Endodermal cell (in vitro differentiated cells): Measurements from ENCODE around the gene SUCLG2. TPM values are rescaled to one million over a fixed set of nuclear protein-coding genes. Genes with fewer than 3 reads are reported as not detected.

ENCODE experiments used
- DNase-seq: peaks from one replicate; pipeline ENCODE4 v3.0.0-alpha.2; 2017
- H3K27ac ChIP-seq: 2 replicates; pipeline ENCODE4 v1.5.1; 2013; ENCODE audit warnings: mild to moderate bottlenecking, low read depth, low read length, moderate library complexity
- H3K27me3 ChIP-seq: 2 replicates; pipeline ENCODE4 v1.6.1; 2013; ENCODE audit warnings: mild to moderate bottlenecking, low read length, moderate library complexity; ENCODE audit not compliant: insufficient read depth, control insufficient read depth, poor library complexity, severe bottlenecking
- H3K36me3 ChIP-seq: 2 replicates; pipeline ENCODE4 v1.7.0; 2013; ENCODE audit warnings: mild to moderate bottlenecking, low read length, moderate library complexity; ENCODE audit not compliant: control insufficient read depth, insufficient read depth
- H3K4me1 ChIP-seq: one replicate; pipeline ENCODE4 v1.7.0; 2013; ENCODE audit warnings: low read length; ENCODE audit not compliant: control insufficient read depth, insufficient read depth
- H3K4me3 ChIP-seq: 2 replicates; pipeline ENCODE4 v1.5.1; 2013; ENCODE audit warnings: mild to moderate bottlenecking, low read length, moderate library complexity
- H3K9ac ChIP-seq: 2 replicates; pipeline ENCODE4 v1.6.1; 2013; ENCODE audit warnings: mild to moderate bottlenecking, low read length, moderate library complexity; ENCODE audit not compliant: poor library complexity, severe bottlenecking; ENCODE audit errors: extremely low read depth
- H3K9me3 ChIP-seq: 2 replicates; pipeline ENCODE4 v1.6.1; 2013; ENCODE audit warnings: mild to moderate bottlenecking, low read length, moderate library complexity; ENCODE audit not compliant: control insufficient read depth
- H3K27ac Mint-ChIP-seq: 2 replicates; pipeline ENCODE4 v1.8.0; 2020; ENCODE audit warnings: mixed read lengths
- H3K27me3 Mint-ChIP-seq: 2 replicates; pipeline ENCODE4 v1.8.0; 2021; ENCODE audit warnings: mild to moderate bottlenecking, mixed read lengths; ENCODE audit not compliant: insufficient read depth
- H3K36me3 Mint-ChIP-seq: 2 replicates; pipeline ENCODE4 v1.8.0; 2020; ENCODE audit warnings: low read depth, mixed read lengths
- H3K4me1 Mint-ChIP-seq: 2 replicates; pipeline ENCODE4 v1.8.0; 2020; ENCODE audit warnings: mixed read lengths
- H3K4me3 Mint-ChIP-seq: 2 replicates; pipeline ENCODE4 v1.8.0; 2020; ENCODE audit warnings: mild to moderate bottlenecking, moderate library complexity, mixed read lengths
- H3K9me3 Mint-ChIP-seq: 2 replicates; pipeline ENCODE4 v1.8.0; 2020; ENCODE audit warnings: mild to moderate bottlenecking, mixed read lengths
- WGBS, 2 experiments: methylation state at CpG; one replicate each; pipeline versions ENCODE4 v1.1.5 to v1.1.7; 2013; ENCODE audit warnings: missing lambda C conversion rate in 2 of 2, mixed read lengths in 1 of 2; ENCODE audit not compliant: insufficient coverage in 1 of 2, insufficient read length in 1 of 2; 5-methylcytosine and 5-hydroxymethylcytosine counted together
- total RNA-seq, 2 donors: library from RNA; stranded (reverse); fragmentation: NEBNext Ultra II Directional in 1 of 2; extraction: Animal tissue kit (Norgen Biotek cat#: 25700) in 1 of 2; gene quantifications; 2 replicates in 1 of 2; 3 replicates in 1 of 2; pipeline ENCODE4 v1.2.1, GENCODE V29; 2021
- TF ChIP-seq, protein P1 (sequence below): fragments of 200-600 bp; sonication (generic); conservative IDR thresholded peaks from 2 replicates; pipeline ENCODE4 v1.5.0; 2021; ENCODE audit warnings: antibody characterized with exemption, mild to moderate bottlenecking

The SUCLG2 gene
- total RNA-seq, 2 donors from 2014 or later: 42.4 to 57.3 TPM

- Mint-ChIP-seq H3K9me3 (peaks cover 3% of the 10 kb centered on the region), H3K4me3 (no peak overlapping the region), H3K36me3 (peaks cover 26% of the 10 kb centered on the region), H3K27ac (no peak overlapping the region), H3K4me1 (no peaks in the 10 kb centered on the region), H3K27me3 (no peaks in the 10 kb centered on the region)
- Histone ChIP-seq H3K4me3 (no peak overlapping the region), H3K9ac (no peak overlapping the region), H3K27me3 (no peaks in the 10 kb centered on the region), H3K27ac (no peak overlapping the region), H3K36me3 (peaks cover 8% of the 10 kb centered on the region), H3K4me1 (no peaks in the 10 kb centered on the region), H3K9me3 (no peaks in the 10 kb centered on the region)
- TF ChIP-seq, protein P1, sequence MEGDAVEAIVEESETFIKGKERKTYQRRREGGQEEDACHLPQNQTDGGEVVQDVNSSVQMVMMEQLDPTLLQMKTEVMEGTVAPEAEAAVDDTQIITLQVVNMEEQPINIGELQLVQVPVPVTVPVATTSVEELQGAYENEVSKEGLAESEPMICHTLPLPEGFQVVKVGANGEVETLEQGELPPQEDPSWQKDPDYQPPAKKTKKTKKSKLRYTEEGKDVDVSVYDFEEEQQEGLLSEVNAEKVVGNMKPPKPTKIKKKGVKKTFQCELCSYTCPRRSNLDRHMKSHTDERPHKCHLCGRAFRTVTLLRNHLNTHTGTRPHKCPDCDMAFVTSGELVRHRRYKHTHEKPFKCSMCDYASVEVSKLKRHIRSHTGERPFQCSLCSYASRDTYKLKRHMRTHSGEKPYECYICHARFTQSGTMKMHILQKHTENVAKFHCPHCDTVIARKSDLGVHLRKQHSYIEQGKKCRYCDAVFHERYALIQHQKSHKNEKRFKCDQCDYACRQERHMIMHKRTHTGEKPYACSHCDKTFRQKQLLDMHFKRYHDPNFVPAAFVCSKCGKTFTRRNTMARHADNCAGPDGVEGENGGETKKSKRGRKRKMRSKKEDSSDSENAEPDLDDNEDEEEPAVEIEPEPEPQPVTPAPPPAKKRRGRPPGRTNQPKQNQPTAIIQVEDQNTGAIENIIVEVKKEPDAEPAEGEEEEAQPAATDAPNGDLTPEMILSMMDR: no peak
- 96% methylated on average over 2 of the region's 2 CpGs; no CpG with 5 or more reads in 1 of the 2 experiments for WGBS, 2 experiments
- DNase-seq: no peak
Observed at GRCh38 chr3:67624687-67625086, 29.7 kb downstream of the SUCLG2 start.

DNA sequence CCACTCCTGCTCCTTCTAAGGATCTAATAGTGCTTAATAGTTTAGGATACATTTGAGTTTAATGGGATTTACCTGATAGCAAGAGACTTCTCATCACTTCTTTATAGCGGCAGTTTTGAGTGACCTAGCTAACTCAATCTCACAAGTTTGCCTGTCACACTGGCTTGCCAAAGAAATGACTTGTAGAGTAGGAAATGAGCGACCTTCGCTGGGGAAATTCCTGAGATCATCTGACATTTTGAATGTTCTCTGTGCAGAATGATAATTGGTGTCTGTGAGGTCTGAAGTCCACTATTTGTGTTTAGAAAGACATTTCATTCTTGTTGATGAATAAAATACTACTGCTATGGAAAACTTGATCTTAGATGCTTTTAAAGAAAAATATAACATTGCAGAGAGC is 30.3 kb downstream of the SUCLG2 start:
- H3K36me3 ChIP-seq: peaks cover 7% of the 10 kb centered on the region
- no peaks in the 10 kb centered on the region for H3K4me1 ChIP-seq
- TF ChIP-seq, protein P1: no peak
- H3K9ac ChIP-seq: no peak overlapping the region
- Mint-ChIP-seq H3K27me3 (no peaks in the 10 kb centered on the region), H3K27ac (no peak overlapping the region), H3K36me3 (peaks cover 31% of the 10 kb centered on the region), H3K4me3 (no peak overlapping the region), H3K9me3 (peaks cover 3% of the 10 kb centered on the region), H3K4me1 (no peaks in the 10 kb centered on the region)
- DNase-seq: no peak
- no peaks in the 10 kb centered on the region for H3K27me3 ChIP-seq
- H3K4me3 ChIP-seq: no peak overlapping the region
- H3K9me3 ChIP-seq: no peaks in the 10 kb centered on the region
- H3K27ac ChIP-seq: no peak overlapping the region
- 93 to 100% methylated on average over 1 to 3 of the region's 3 CpGs for WGBS, 2 experiments

- no peak overlapping the region for H3K4me3 Mint-ChIP-seq
- H3K27ac Mint-ChIP-seq: no peak overlapping the region
- Histone ChIP-seq H3K4me1 (no peaks in the 10 kb centered on the region), H3K36me3 (peaks cover 7% of the 10 kb centered on the region), H3K9ac (no peak overlapping the region), H3K27ac (no peak overlapping the region), H3K4me3 (no peak overlapping the region), H3K9me3 (no peaks in the 10 kb centered on the region), H3K27me3 (no peaks in the 10 kb centered on the region)
- 90% methylated on average over 1 to 2 of the region's 2 CpGs for WGBS, 2 experiments
- H3K27me3 Mint-ChIP-seq: no peaks in the 10 kb centered on the region
- peaks cover 37% of the 10 kb centered on the region for H3K36me3 Mint-ChIP-seq
- no peaks in the 10 kb centered on the region for H3K4me1 Mint-ChIP-seq
- TF ChIP-seq, protein P1: no peak
- peaks cover 3% of the 10 kb centered on the region for H3K9me3 Mint-ChIP-seq
- DNase-seq: no peak
Observed at GRCh38 chr3:67622652-67623051, 31.8 kb downstream of the SUCLG2 start.
